HEK293T (cell line): ENCODE measurements around the gene SLC6A4.

ENCODE experiments used
- ARNT ChIP-seq: fragments of 450-650 bp; IDR thresholded peaks from 2 replicates; pipeline ENCODE4 v1.6.1; 2017; ENCODE audit warnings: mild to moderate bottlenecking
- BHLHE40 ChIP-seq: fragments of 450-650 bp; IDR thresholded peaks from 2 replicates; pipeline ENCODE4 v1.6.1; 2016; ENCODE audit warnings: mild to moderate bottlenecking, moderate library complexity, borderline replicate concordance
- FOXA1 ChIP-seq: fragments of 450-650 bp; IDR thresholded peaks from 2 replicates; pipeline ENCODE4 v1.6.1; 2016; ENCODE audit warnings: mild to moderate bottlenecking
- FOXK2 ChIP-seq: fragments of 450-650 bp; IDR thresholded peaks from 2 replicates; pipeline ENCODE4 v1.6.1; 2016; ENCODE audit warnings: mild to moderate bottlenecking
- SUZ12 ChIP-seq: fragments of 450-650 bp; IDR thresholded peaks from 2 replicates; pipeline ENCODE4 v1.6.1; 2016; ENCODE audit warnings: mild to moderate bottlenecking
- ZNF384 ChIP-seq: fragments of 450-650 bp; IDR thresholded peaks from 2 replicates; pipeline ENCODE4 v1.6.1; 2016

DNA sequence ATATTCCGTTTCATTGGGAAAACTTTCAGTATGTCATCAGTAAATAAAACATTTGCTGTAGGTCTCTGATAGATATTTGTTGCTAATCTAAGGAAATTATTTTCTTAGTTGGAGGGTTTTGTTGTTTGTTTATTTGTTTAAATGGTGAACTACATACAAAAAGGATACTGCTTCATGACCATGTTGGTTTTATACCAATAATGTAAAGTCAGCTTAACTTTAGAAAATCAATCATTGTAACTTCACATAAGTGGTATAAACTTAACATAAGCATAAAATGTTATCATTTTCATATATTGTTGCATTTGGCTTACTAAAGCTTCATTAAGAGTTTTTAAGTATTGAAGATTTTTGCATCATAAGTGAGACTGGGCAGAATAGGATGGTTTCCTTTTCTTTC lies 60.9 kb downstream of the SLC6A4 start:
- TF ChIP-seq FOXA1, result no peak
- TF ChIP-seq SUZ12, result no peak
- TF ChIP-seq BHLHE40, result no peak
- no peak for TF ChIP-seq ARNT
- no peak for TF ChIP-seq ZNF384
- no peak for TF ChIP-seq FOXK2
